ENCODE measurements around the gene CCR3. TPM values are rescaled to one million over a fixed set of nuclear protein-coding genes. Genes with fewer than 3 reads are reported as not detected.

The CCR3 gene
- total RNA-seq, 1 donor from 2014 or later, result not detected

- DNase-seq (ENCODE audit: low spot score), result no peak
Measured at GRCh38 chr3:46297658-46298423, 55.6 kb downstream of the CCR3 start.

GRCh38 chr3:46298871-46299607, 56.8 kb downstream of the CCR3 start:
- DNase-seq (ENCODE audit: low spot score), result no peak

DNA sequence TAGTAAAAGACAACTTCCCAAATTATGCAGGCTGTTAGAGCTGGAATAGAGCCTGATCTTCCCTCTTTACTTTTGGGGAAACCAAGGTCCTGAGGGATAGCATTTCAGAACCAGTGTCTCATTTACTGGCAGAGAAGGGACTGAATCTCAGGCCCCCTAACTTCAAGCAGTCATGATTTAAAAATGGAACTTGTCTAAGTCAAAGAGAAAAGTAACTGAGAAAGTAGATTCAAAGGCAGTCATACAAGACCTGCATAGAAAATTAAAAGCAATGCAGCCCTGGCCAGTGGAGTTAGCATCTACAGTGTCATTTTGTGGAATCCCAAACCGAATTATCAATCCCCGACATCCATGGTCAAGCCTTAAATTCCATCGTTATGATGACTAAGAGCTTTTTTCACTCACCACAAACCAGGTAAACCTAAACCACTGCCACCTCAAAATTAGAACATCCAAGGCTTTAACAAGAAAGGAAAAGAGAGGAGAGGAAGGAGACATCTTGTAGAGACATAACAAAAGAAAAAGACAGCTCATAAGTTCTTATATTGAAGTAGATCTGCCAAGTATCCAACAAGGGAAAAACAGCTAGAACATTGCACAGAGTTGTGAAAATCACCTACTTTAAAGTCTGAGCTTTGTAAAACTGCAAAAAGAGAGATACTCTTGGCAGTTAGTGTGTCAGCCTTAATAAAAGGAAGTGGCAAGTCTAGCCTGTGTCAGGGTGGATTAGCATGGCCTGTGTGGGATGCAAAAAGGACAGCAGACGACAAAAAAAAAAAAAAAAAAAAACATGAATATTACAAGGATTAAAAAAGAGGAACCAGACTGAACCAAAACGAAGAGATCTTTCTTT, 57.6 kb downstream of the CCR3 start:
- peak; percentile 6 for DNase-seq (ENCODE audit: low spot score)

- peak; percentile 29 for DNase-seq (ENCODE audit: low spot score)
Measured at GRCh38 chr3:46300461-46300789, 58.2 kb downstream of the CCR3 start.

GRCh38 chr3:46301122-46301835, 59.0 kb downstream of the CCR3 start:
- DNase-seq (ENCODE audit: low spot score), result peak; percentile 35

DNA sequence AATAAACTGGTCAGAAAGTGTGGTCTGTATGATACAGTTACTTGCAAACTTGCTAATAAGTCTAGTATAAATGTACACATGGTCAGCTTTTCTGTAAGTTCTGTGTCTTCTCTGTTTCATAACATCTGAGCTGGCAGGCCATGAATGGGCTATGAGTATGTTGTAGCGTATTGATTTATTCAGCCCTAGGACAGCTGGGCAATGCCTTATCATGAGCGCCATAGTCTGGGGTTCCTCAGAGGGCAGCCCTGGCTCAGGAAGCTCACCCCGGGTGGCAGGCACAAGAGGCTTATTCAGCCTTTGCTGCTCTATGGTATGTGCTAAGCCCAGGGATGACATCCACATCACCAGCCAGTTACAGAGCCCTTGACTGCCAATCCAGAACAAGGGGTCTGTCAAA, 61.0 kb downstream of the CCR3 start:
- DNase-seq (ENCODE audit: low spot score), result no peak

GRCh38 chr3:46304739-46305138, 62.5 kb downstream of the CCR3 start:
- DNase-seq (ENCODE audit: low spot score), result no peak

- DNase-seq (ENCODE audit: low spot score), result peak; percentile 51
Measured at GRCh38 chr3:46312991-46313390, 70.7 kb downstream of the CCR3 start.

- no peak for DNase-seq (ENCODE audit: low spot score)
Measured at GRCh38 chr3:46314517-46314916, 72.3 kb downstream of the CCR3 start.

GRCh38 chr3:46316206-46316605, 73.9 kb downstream of the CCR3 start:
- no peak for DNase-seq (ENCODE audit: low spot score)

Other genes starting within 250 kb of the CCR3 start
- gene FYCO1, start 246.6 kb upstream of the CCR3 start, total RNA-seq, result 62.0 TPM
- 0.70 TPM for gene XCR1, start 215.0 kb upstream of the CCR3 start, total RNA-seq
- gene CCR1, start 34.1 kb upstream of the CCR3 start, total RNA-seq, result 4.3 TPM
- 1.3 TPM for gene CCR2, start 111.7 kb downstream of the CCR3 start, total RNA-seq
- 3.3 TPM for gene CCR5, start 128.5 kb downstream of the CCR3 start, total RNA-seq
- 6.3 TPM for gene CCRL2, start 164.8 kb downstream of the CCR3 start, total RNA-seq
- 1.5 TPM for gene LTF, start 222.4 kb downstream of the CCR3 start, total RNA-seq